ENCODE measurements around the gene RESF1. TPM values are rescaled to one million over a fixed set of nuclear protein-coding genes. Genes with fewer than 3 reads are reported as not detected.

The RESF1 gene
- total and polyA plus RNA-seq, 2 donors (not counting 3 experiments of a cell fraction or from before 2014, with no cell fraction given), result 40.3 to 70.0 TPM

- no peak overlapping the region for H3K4me3 ChIP-seq (replicated peaks in 1 of 3; ENCODE audit: insufficient read depth in 1 of 3, low read depth in 1 of 3, low read length in 3 of 3)
- no peak overlapping the region for H3K4me2 ChIP-seq (ENCODE audit: insufficient read depth, low read length)
- no peaks in the 10 kb centered on the region for H3K36me3 ChIP-seq (ENCODE audit: control insufficient read depth in 2 of 2, extremely low read depth in 1 of 2, insufficient read depth in 2 of 2, low read length in 2 of 2)
- CTCF ChIA-PET, result no interaction called here
- POLR2A ChIA-PET, result no interaction called here
- H3K9me3 ChIP-seq (replicated peaks; ENCODE audit: control insufficient read depth, insufficient read depth, low read length), result no peaks in the 10 kb centered on the region
- no peak overlapping the region for H2AFZ ChIP-seq (ENCODE audit: low read depth, low read length)
- dilution Hi-C loops (cut with MboI; ENCODE audit: extremely low pct_ligation_motif_present, low sequenced_read_pairs), result no loop called here
- no peaks in the 10 kb centered on the region for H3K9me1 ChIP-seq (replicated peaks; ENCODE audit: control insufficient read depth, extremely low read depth, insufficient read depth, low read length)
- DNase-seq (ENCODE audit: low read depth, low spot score), result no peak
- TF ChIP-seq JUN (IDR thresholded peaks at IDR 0.05; ENCODE audit: borderline replicate concordance, insufficient read depth, insufficient read length, low read depth) (no peak), GATA2 (IDR thresholded peaks at IDR 0.05; ENCODE audit: insufficient read depth, insufficient read length, low read depth, low read length) (no peak), FOS (IDR thresholded peaks at IDR 0.05; ENCODE audit: borderline replicate concordance, insufficient read depth, low read length) (no peak), MYC (IDR thresholded peaks at IDR 0.05; ENCODE audit: low read depth, low read length) (no peak), POLR2A (IDR thresholded peaks at IDR 0.05; ENCODE audit: low read depth, low read length) (no peak), MAX (IDR thresholded peaks at IDR 0.05; ENCODE audit: insufficient read depth, insufficient read length) (no peak), CTCF (IDR thresholded peaks at IDR 0.05; ENCODE audit: extremely low read depth in 1 of 2, insufficient read depth in 1 of 2, low read depth in 1 of 2, low read length in 2 of 2) (no peak), POLR2AphosphoS5 (IDR thresholded peaks at IDR 0.05; ENCODE audit: insufficient read depth, low read depth, low read length) (no peak), EZH2 (IDR thresholded peaks at IDR 0.05; ENCODE audit: borderline replicate concordance, low read depth, low read length, severe bottlenecking) (no peak)
- no TSS peak for BruUV-seq (replicated peaks)
- no peak overlapping the region for H3K9ac ChIP-seq (replicated peaks; ENCODE audit: extremely low read depth, insufficient read depth, low read length)
- H4K20me1 ChIP-seq (replicated peaks; ENCODE audit: control insufficient read depth, extremely low read depth, insufficient read depth, low read length), result no peaks in the 10 kb centered on the region
- no peaks in the 10 kb centered on the region for H3K4me1 ChIP-seq (ENCODE audit: control insufficient read depth, extremely low read depth, insufficient read depth, low read length)
- H3K79me2 ChIP-seq (ENCODE audit: control insufficient read depth, insufficient read depth, low read length), result no peaks in the 10 kb centered on the region
- intact Hi-C loops (cut with micrococcal nuclease), result loop anchor here (10.0 kb wide), 1 partner anchor 138 kb away; no protein-coding TSS in a partner anchor
- H3K27ac ChIP-seq (ENCODE audit: insufficient read depth, low read depth, low read length), result no peak overlapping the region
- FAIRE-seq, result no peak
- H3K27me3 ChIP-seq (ENCODE audit: control insufficient read depth in 2 of 2, insufficient read depth in 2 of 2, low read length in 2 of 2), result no peaks in the 10 kb centered on the region
These were observed 6.8 kb upstream of the RESF1 start for GRCh38 chr12:31952418-31952817.
